Esophagus muscularis mucosa (tissue), 4 donors: ENCODE results near the gene HMSD. TPM values are rescaled to one million over a fixed set of nuclear protein-coding genes. Genes with fewer than 3 reads are reported as not detected.

Experiments used
- DNase-seq: peaks from one replicate; pipeline ENCODE4 v3.0.0-alpha.2; 2017; ENCODE audit errors: extremely low spot score
- H3K27ac ChIP-seq, 4 donors: fragments of 200-600 bp; sonication (generic); replicated peaks in 1 of 4; 1 replicate in 3 of 4; 2 replicates in 1 of 4; pipeline ENCODE4 v1.5.1; 2016 to 2019; ENCODE audit warnings: mild to moderate bottlenecking in 1 of 4
- H3K27me3 ChIP-seq, 4 donors: fragments of 200-600 bp; sonication (generic); one replicate each; pipeline versions ENCODE4 v1.5.1 to v1.6.0; 2016 to 2019
- H3K36me3 ChIP-seq, 4 donors: fragments of 200-600 bp; sonication (generic); one replicate each; pipeline ENCODE4 v1.5.1; 2016 to 2019
- H3K4me1 ChIP-seq, 4 donors: fragments of 200-600 bp; sonication (generic); one replicate each; pipeline ENCODE4 v1.5.1; 2016 to 2019
- H3K4me3 ChIP-seq, 4 donors: fragments of 200-600 bp; sonication (generic); 1 replicate in 2 of 4; 2 replicates in 2 of 4; pipeline ENCODE4 v1.5.1; 2016 to 2019; ENCODE audit warnings: mild to moderate bottlenecking in 4 of 4, moderate library complexity in 1 of 4
- H3K9me3 ChIP-seq, 4 donors: fragments of 200-600 bp; sonication (generic); 1 replicate in 3 of 4; 2 replicates in 1 of 4; pipeline ENCODE4 v1.5.1; 2016 to 2019
- CTCF ChIP-seq, 3 experiments: fragments of 200-600 bp in 2 of 3; fragments of 450-650 bp in 1 of 3; sonication (generic) in 2 of 3; IDR thresholded peaks; one replicate each; pipeline ENCODE4 v1.5.1; 2017 to 2019; ENCODE audit warnings: antibody characterized with exemption in 3 of 3, mild to moderate bottlenecking in 2 of 3, moderate library complexity in 1 of 3
- EP300 ChIP-seq: sonication (generic); formaldehyde crosslinking; IDR thresholded peaks from one replicate; pipeline ENCODE4 v1.6.1; 2017; ENCODE audit warnings: antibody characterized with exemption
- POLR2A ChIP-seq: fragments of 450-650 bp; IDR thresholded peaks from one replicate; pipeline ENCODE4 v1.6.1; 2017; ENCODE audit warnings: antibody characterized with exemption, moderate library complexity, mild to moderate bottlenecking, low read depth
- POLR2AphosphoS5 ChIP-seq, 2 donors: sonication (generic); formaldehyde crosslinking; IDR thresholded peaks; one replicate each; pipeline ENCODE4 v1.6.1; 2017; ENCODE audit warnings: antibody characterized with exemption in 2 of 2
- WGBS: methylation state at CpG from one replicate; pipeline ENCODE4 v1.1.5; 2018; 5-methylcytosine and 5-hydroxymethylcytosine counted together
- intact Hi-C: fragments of 100-400 bp; cut with DNase I; formaldehyde crosslinking; loops from one replicate; pipeline ENCODE4 v1.15.1; 2023
- total RNA-seq, 4 donors: library from RNA; depleted of rRNA; stranded (reverse); fragments of >200 nt; gene quantifications; one replicate each; pipeline versions ENCODE4 v1.1.0 to v1.2.1, GENCODE V29; 2016

HMSD gene
- total RNA-seq, 4 donors from 2014 or later, result not detected

DNA sequence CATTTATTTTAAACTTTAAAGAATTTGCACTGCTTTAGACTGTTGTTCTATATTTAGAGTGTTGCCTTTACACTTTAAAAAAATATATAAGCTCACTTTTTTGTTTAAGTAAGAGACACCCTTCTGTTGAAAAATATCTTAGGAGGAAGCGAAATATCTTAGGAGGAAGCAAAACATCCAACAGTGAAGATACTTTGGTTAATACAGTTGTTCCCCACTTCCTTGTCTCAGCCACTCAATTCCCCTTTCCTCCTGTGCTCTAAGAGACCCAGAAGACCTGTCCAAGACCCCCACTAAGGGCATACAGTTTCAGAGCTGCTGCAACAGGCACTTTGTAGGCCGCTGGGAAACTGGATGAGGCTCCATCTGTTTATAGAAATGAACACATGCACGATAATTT lies 26.5 kb downstream of the HMSD start:
- H3K4me3 ChIP-seq, result no peak overlapping the region
- WGBS, result 61% methylated on average over 3 of the region's 3 CpGs
- no peaks in the 10 kb centered on the region for H3K9me3 ChIP-seq
- peaks cover 0 to 25% (median 22%) of the 10 kb centered on the region in 4 donors for H3K4me1 ChIP-seq
- no peak overlapping the region for H3K27ac ChIP-seq
- TF ChIP-seq POLR2AphosphoS5 (IDR thresholded peaks at IDR 0.05) (no peak), CTCF (IDR thresholded peaks at IDR 0.05) (no peak), EP300 (no peak), POLR2A (no peak)
- intact Hi-C loops, result loop anchor here (10.0 kb wide), 1 partner anchor 1451 kb away; the partner anchor contains the start of gene ZCCHC2
- no peaks in the 10 kb centered on the region for H3K36me3 ChIP-seq
- DNase-seq, result no peak
- no peaks in the 10 kb centered on the region for H3K27me3 ChIP-seq

DNA sequence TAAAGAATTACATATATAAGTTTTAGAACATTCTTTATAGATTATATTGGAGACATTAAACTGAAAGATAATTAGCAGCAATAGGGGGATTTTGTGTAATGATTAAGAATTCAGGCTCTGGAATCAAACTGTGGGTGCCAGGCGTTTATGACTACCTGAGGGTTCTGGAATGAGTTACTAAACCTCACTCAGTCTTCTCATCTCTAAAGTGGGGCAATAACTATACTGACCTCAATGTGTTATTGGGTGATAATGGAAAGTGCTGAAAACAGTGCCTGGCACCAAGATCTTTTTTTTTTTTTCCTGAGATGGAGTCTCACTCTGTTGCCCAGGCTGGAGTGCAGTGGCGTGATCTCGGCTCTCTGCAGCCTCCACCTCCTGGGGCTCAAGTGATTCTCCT lies 27.9 kb downstream of the HMSD start:
- intact Hi-C loops, result loop anchor here (10.0 kb wide), 1 partner anchor 1452 kb away; the partner anchor contains the start of gene ZCCHC2

DNA sequence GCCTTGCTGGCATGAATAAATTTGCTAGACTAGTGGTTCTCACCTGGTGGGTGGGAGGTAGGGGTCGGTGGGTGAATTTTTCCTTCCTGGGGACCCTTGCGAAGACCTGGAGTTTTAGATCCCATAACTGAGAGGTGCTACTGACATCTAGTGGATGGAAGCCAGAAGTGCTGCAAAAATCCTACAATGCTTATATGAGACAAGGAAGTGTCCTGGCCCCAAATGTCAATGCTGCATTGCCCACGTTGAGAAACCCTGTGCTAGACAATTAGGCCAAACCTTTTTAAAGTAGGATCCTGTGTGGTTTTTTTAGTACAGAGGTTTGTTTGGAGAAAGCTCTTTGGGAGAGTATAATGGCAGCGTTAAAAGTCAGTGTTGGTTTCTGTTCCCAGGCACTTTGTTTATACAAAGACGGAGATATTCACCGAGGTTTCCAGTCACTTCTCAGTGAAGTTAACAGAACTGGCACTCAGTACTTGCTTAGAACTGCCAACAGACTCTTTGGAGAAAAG lies 30.4 kb downstream of the HMSD start:
- intact Hi-C loops, result loop anchor here (2.0 to 10.0 kb wide), 2 partner anchors 15 to 1455 kb away; partner anchors contain the start of gene ZCCHC2
- peak overlapping the region; percentile 49 to 78 (median 68) for H3K27ac ChIP-seq
- WGBS, result 7% methylated on average over 6 of the region's 6 CpGs

More for the DNA sequence above, 27.9 kb downstream of the HMSD start:
- TF ChIP-seq POLR2AphosphoS5 (IDR thresholded peaks at IDR 0.05), result no peak
- no peak for TF ChIP-seq EP300
- TF ChIP-seq CTCF (IDR thresholded peaks at IDR 0.05), result no peak
- no peak for TF ChIP-seq POLR2A
- peaks cover 0 to 16% (median 14%) of the 10 kb centered on the region in 4 donors for H3K4me1 ChIP-seq
- no peaks in the 10 kb centered on the region for H3K9me3 ChIP-seq
- no peaks in the 10 kb centered on the region for H3K27me3 ChIP-seq
- 89% methylated on average over 3 of the region's 3 CpGs for WGBS
- H3K4me3 ChIP-seq, result no peak overlapping the region
- no peak for DNase-seq
- no peak overlapping the region for H3K27ac ChIP-seq
- H3K36me3 ChIP-seq, result peaks cover 5 to 13% (median 7%) of the 10 kb centered on the region in 4 donors

GRCh38 chr18:63980027-63980426 lies 30.9 kb downstream of the HMSD start:
- Histone ChIP-seq H3K9me3 (no peaks in the 10 kb centered on the region), H3K4me3 (peak overlapping the region; percentile 29 to 43 (median 42)), H3K27me3 (no peaks in the 10 kb centered on the region), H3K27ac (peak overlapping the region; percentile 49 to 78 (median 68)), H3K36me3 (peaks cover 20 to 38% (median 25%) of the 10 kb centered on the region in 4 donors), H3K4me1 (peaks cover 0 to 16% (median 14%) of the 10 kb centered on the region in 4 donors)
- no peak for TF ChIP-seq POLR2AphosphoS5 (IDR thresholded peaks at IDR 0.05)
- no peak for TF ChIP-seq POLR2A
- no peak for TF ChIP-seq CTCF (IDR thresholded peaks at IDR 0.05)
- TF ChIP-seq EP300, result no peak
- no peak for DNase-seq
- intact Hi-C loops, result no loop called here
- WGBS, result 50% methylated on average over 7 of the region's 7 CpGs

More for the DNA sequence above, 30.4 kb downstream of the HMSD start:
- H3K4me3 ChIP-seq, result peak overlapping the region; percentile 29 to 43 (median 42)
- H3K36me3 ChIP-seq, result peaks cover 20 to 36% (median 24%) of the 10 kb centered on the region in 4 donors
- no peaks in the 10 kb centered on the region for H3K9me3 ChIP-seq
- H3K27me3 ChIP-seq, result no peaks in the 10 kb centered on the region
- TF ChIP-seq EP300 (no peak), POLR2A (no peak), POLR2AphosphoS5 (IDR thresholded peaks at IDR 0.05) (peak in 1 of 2 donors; percentile 20), CTCF (IDR thresholded peaks at IDR 0.05) (peak; percentile 84 to 92 (median 85))
- DNase-seq, result no peak
- H3K4me1 ChIP-seq, result peaks cover 0 to 16% (median 14%) of the 10 kb centered on the region in 4 donors
